Peyer's patch (tissue), 4 donors: ENCODE measurements around the gene NCOA5. TPM values are rescaled to one million over a fixed set of nuclear protein-coding genes. Genes with fewer than 3 reads are reported as not detected.

ENCODE experiments used
- DNase-seq, 3 donors: peaks; one replicate each; pipeline ENCODE4 v3.0.0-alpha.2; 2017 to 2019
- H3K27ac ChIP-seq, 4 donors: fragments of 200-600 bp; sonication (generic); one replicate each; pipeline ENCODE4 v1.5.1; 2016 to 2019
- H3K27me3 ChIP-seq, 2 donors: fragments of 200-600 bp; sonication (generic); one replicate each; pipeline ENCODE4 v1.5.1; 2019
- H3K36me3 ChIP-seq, 3 donors: fragments of 200-600 bp; sonication (generic); one replicate each; pipeline ENCODE4 v1.5.1; 2016 to 2019
- H3K4me1 ChIP-seq, 4 donors: fragments of 200-600 bp; sonication (generic); one replicate each; pipeline ENCODE4 v1.5.1; 2016 to 2019
- H3K4me3 ChIP-seq, 4 donors: fragments of 200-600 bp; sonication (generic); 1 replicate in 3 of 4; 2 replicates in 1 of 4; pipeline ENCODE4 v1.5.1; 2016 to 2019; ENCODE audit warnings: mild to moderate bottlenecking in 1 of 4
- H3K9me3 ChIP-seq, 4 donors: fragments of 200-600 bp; sonication (generic); one replicate each; pipeline ENCODE4 v1.5.1; 2016 to 2019; ENCODE audit warnings: mild to moderate bottlenecking in 1 of 4
- CTCF ChIP-seq, 6 experiments: fragments of 450-650 bp in 4 of 6; fragments of 200-600 bp in 2 of 6; sonication (generic) in 1 of 6; IDR thresholded peaks; one replicate each; pipeline ENCODE4 v1.5.1; 2017 to 2019; ENCODE audit warnings: antibody characterized with exemption in 6 of 6, mild to moderate bottlenecking in 3 of 6, moderate library complexity in 1 of 6
- POLR2A ChIP-seq, 2 donors: fragments of 450-650 bp; IDR thresholded peaks; one replicate each; pipeline ENCODE4 v1.5.1; 2017; ENCODE audit warnings: antibody characterized with exemption in 2 of 2, mild to moderate bottlenecking in 2 of 2, moderate library complexity in 2 of 2
- total RNA-seq, 4 donors: library from RNA; depleted of rRNA; stranded (reverse); fragments of >200 nt; gene quantifications; one replicate each; pipeline ENCODE4 v1.1.0, GENCODE V29; 2016

NCOA5 gene
- total RNA-seq, 4 donors from 2014 or later = 20.5 to 65.2 (median 24.9) TPM

- Histone ChIP-seq H3K27ac (no peak overlapping the region), H3K9me3 (no peaks in the 10 kb centered on the region), H3K4me3 (no peak overlapping the region), H3K27me3 (no peaks in the 10 kb centered on the region), H3K4me1 (peaks cover 0 to 57% (median 14%) of the 10 kb centered on the region in 4 donors), H3K36me3 (no peaks in the 10 kb centered on the region)
- no peak for DNase-seq
- TF ChIP-seq CTCF (IDR thresholded peaks at IDR 0.05) (peak in 5 of 6 experiments; percentile 5 to 42 (median 37)), POLR2A (IDR thresholded peaks at IDR 0.05) (no peak)
These were observed 2.6 kb downstream of the NCOA5 start for GRCh38 chr20:46087161-46087560.

GRCh38 chr20:46085179-46085851 lies 4.4 kb downstream of the NCOA5 start:
- no peak for DNase-seq
- Histone ChIP-seq H3K27me3 (no peaks in the 10 kb centered on the region), H3K4me1 (peaks cover 0 to 57% (median 14%) of the 10 kb centered on the region in 4 donors), H3K4me3 (no peak overlapping the region), H3K9me3 (no peaks in the 10 kb centered on the region), H3K36me3 (no peaks in the 10 kb centered on the region), H3K27ac (peak overlapping the region in 1 of 4 donors; percentile 22)
- TF ChIP-seq POLR2A (IDR thresholded peaks at IDR 0.05) = no peak
- TF ChIP-seq CTCF (IDR thresholded peaks at IDR 0.05) = no peak

DNA sequence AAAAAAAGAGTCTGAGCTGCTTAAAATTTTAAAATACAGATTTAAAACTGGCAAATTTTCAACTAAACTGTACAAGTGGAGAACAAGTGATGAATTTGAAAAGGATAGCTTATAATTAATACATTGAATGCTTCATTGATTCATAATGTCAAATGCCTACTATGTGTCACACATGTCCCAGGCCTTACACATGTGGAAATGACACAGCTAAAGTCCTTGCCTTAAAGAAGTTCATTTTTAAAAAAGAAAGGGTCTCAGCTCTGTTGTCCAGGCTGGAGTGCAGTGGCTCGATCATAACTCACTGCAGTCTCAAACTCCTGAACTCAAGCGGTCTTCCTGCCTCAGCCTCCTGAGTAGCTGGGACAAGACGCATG lies 5.0 kb downstream of the NCOA5 start:
- Histone ChIP-seq H3K27ac (no peak overlapping the region), H3K4me3 (no peak overlapping the region), H3K36me3 (peaks cover 0 to under 1% (median 0%) of the 10 kb centered on the region in 3 donors), H3K9me3 (no peaks in the 10 kb centered on the region), H3K27me3 (no peaks in the 10 kb centered on the region), H3K4me1 (peaks cover 0 to 57% (median 14%) of the 10 kb centered on the region in 4 donors)
- TF ChIP-seq POLR2A (IDR thresholded peaks at IDR 0.05) = no peak
- TF ChIP-seq CTCF (IDR thresholded peaks at IDR 0.05) = no peak
- DNase-seq = no peak

DNA sequence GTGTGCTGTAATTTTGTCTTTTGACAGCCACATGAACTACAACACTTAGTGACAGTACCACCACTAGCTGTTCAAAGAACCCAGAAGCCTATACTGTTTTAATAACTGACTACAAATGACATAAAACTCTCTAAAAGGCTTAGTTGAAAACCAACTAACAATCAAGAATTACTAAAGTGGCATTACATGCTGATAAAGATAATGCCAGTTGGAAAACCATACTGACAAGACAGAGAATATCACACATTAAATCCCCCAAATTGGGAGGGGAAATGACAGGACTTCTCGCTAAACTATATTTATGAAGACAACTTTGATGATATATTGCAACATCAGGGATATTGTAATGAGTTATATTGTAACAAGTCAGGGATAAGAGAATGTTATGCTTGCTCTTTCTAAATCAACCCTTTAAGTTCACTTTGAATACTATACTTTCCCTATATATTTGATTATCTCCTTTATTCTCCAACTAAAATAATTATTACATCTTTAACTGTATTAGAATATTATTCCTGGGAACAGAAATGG lies 6.2 kb downstream of the NCOA5 start:
- Histone ChIP-seq H3K36me3 (peaks cover 0 to 12% (median 0%) of the 10 kb centered on the region in 3 donors), H3K4me1 (peaks cover 0 to 56% (median 13%) of the 10 kb centered on the region in 4 donors), H3K27ac (no peak overlapping the region), H3K4me3 (no peak overlapping the region), H3K9me3 (no peaks in the 10 kb centered on the region), H3K27me3 (no peaks in the 10 kb centered on the region)
- no peak for TF ChIP-seq CTCF (IDR thresholded peaks at IDR 0.05)
- no peak for TF ChIP-seq POLR2A (IDR thresholded peaks at IDR 0.05)
- DNase-seq = no peak

GRCh38 chr20:46083101-46083500 lies 6.7 kb downstream of the NCOA5 start:
- H3K36me3 ChIP-seq = peaks cover 0 to 17% (median 0%) of the 10 kb centered on the region in 3 donors
- no peak overlapping the region for H3K4me3 ChIP-seq
- TF ChIP-seq CTCF (IDR thresholded peaks at IDR 0.05) = no peak
- TF ChIP-seq POLR2A (IDR thresholded peaks at IDR 0.05) = no peak
- peaks cover 0 to 51% (median 11%) of the 10 kb centered on the region in 4 donors for H3K4me1 ChIP-seq
- H3K27me3 ChIP-seq = no peaks in the 10 kb centered on the region
- no peaks in the 10 kb centered on the region for H3K9me3 ChIP-seq
- no peak overlapping the region for H3K27ac ChIP-seq
- no peak for DNase-seq
